Thyroid gland (tissue), 4 donors: ENCODE results near the gene NADK2. TPM values are rescaled to one million over a fixed set of nuclear protein-coding genes. Genes with fewer than 3 reads are reported as not detected.
A peak's percentile ranks its signal among the peaks of the same experiment; 100 is the strongest.

Experiments used
- DNase-seq, 2 donors: peaks; one replicate each; pipeline ENCODE4 v3.0.0-alpha.2; 2019
- H3K27ac ChIP-seq, 3 donors: fragments of 200-600 bp; sonication (generic); 1 replicate in 2 of 3; 2 replicates in 1 of 3; pipeline ENCODE4 v1.5.1; 2016 to 2019; ENCODE audit warnings: mild to moderate bottlenecking in 1 of 3, moderate library complexity in 1 of 3
- H3K27me3 ChIP-seq: fragments of 200-600 bp; sonication (generic); one replicate; pipeline ENCODE4 v1.5.1; 2019
- H3K36me3 ChIP-seq, 2 donors: fragments of 200-600 bp; sonication (generic); one replicate each; pipeline ENCODE4 v1.5.1; 2016 to 2019
- H3K4me1 ChIP-seq, 2 donors: fragments of 200-600 bp; sonication (generic); one replicate each; pipeline ENCODE4 v1.5.1; 2017 to 2019
- H3K4me3 ChIP-seq, 3 donors: fragments of 200-600 bp; sonication (generic); replicated peaks in 1 of 3; 1 replicate in 2 of 3; 2 replicates in 1 of 3; pipeline ENCODE4 v1.5.1; 2016; ENCODE audit warnings: mild to moderate bottlenecking in 1 of 3
- H3K9me3 ChIP-seq: fragments of 200-600 bp; sonication (generic); one replicate; pipeline ENCODE4 v1.5.1; 2017
- POLR2A ChIP-seq, 2 donors: fragments of 450-650 bp; IDR thresholded peaks; one replicate each; pipeline ENCODE4 v1.6.1; 2017; ENCODE audit warnings: antibody characterized with exemption in 2 of 2, mild to moderate bottlenecking in 2 of 2, moderate library complexity in 1 of 2
- WGBS, 2 donors: methylation state at CpG; one replicate each; pipeline ENCODE4 v1.1.5; 2017; 5-methylcytosine and 5-hydroxymethylcytosine counted together
- intact Hi-C: fragments of 100-400 bp; cut with DNase I; formaldehyde crosslinking; loops from one replicate; pipeline ENCODE4 v1.15.1; 2023
- total RNA-seq, 4 donors: library from RNA; depleted of rRNA; stranded (reverse); fragments of >200 nt; gene quantifications; one replicate each; pipeline ENCODE4 v1.2.3, GENCODE V29; 2016
- TF ChIP-seq, protein P1 (sequence below), 6 experiments: fragments of 200-600 bp in 3 of 6; fragments of 450-650 bp in 3 of 6; sonication (generic) in 3 of 6; IDR thresholded peaks; one replicate each; pipeline ENCODE4 v1.5.1; 2016 to 2019; ENCODE audit warnings: antibody characterized with exemption in 6 of 6, mild to moderate bottlenecking in 2 of 6, inconsistent platforms in 1 of 6, moderate library complexity in 1 of 6

Gene NADK2
- total RNA-seq, 4 donors from 2014 or later = 28.8 to 47.2 (median 44.4) TPM

DNA sequence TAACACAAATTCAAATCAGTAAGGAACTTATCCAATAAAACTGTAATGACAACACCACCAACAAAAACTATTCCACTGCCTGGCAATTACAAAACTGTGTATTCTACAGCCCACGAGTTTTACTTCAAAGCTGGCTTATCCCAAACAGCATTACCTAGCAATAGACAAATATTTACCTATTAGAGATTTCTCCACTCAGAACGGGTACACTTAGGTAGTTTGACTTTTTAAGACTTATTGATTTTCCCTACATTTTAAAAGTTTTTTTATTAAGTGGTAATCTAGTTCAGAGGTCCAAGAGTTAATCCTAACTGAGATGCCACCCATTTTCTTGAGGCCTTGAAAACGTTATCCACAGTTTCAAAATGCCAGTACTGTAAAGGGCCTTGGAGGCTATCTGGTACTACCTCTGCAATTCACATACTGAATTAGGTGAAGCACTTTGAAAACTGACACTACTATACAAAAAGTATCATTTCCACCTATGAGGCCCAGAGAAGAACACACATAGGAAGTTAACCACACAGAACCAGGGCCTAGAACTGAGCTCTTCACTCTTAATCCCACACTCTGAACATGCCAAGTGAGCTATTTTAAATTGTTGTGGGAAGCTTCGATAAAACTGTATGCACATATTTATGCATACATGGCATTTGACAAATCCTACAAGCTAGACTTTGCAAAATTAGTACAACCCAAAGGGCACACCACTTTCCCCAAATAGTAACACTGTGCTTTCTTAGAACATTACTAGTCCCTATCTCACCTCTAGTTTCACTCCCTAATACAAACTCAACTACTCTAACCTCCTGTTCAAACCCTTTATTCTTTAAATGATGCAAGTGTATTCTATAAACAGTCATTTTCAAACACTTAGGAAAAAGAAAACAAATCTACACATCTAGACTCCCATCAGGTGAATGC is 2.1 kb downstream of the NADK2 start:
- Histone ChIP-seq H3K27ac (peak overlapping the region; percentile 95 to 99 (median 98)), H3K4me1 (peaks cover 29 to 40% of the 10 kb centered on the region in 2 donors), H3K4me3 (no peak overlapping the region), H3K36me3 (no peaks in the 10 kb centered on the region), H3K9me3 (no peaks in the 10 kb centered on the region), H3K27me3 (no peaks in the 10 kb centered on the region)
- no peak for DNase-seq
- WGBS, 2 donors = 37 to 39% methylated on average over 4 of the region's 4 CpGs
- TF ChIP-seq POLR2A (IDR thresholded peaks at IDR 0.05) = no peak
- intact Hi-C loops = loop anchor here (10.0 kb wide), 2 partner anchors 65 to 85 kb away; partner anchors contain the start of genes LMBRD2, RANBP3L and SKP2

DNA sequence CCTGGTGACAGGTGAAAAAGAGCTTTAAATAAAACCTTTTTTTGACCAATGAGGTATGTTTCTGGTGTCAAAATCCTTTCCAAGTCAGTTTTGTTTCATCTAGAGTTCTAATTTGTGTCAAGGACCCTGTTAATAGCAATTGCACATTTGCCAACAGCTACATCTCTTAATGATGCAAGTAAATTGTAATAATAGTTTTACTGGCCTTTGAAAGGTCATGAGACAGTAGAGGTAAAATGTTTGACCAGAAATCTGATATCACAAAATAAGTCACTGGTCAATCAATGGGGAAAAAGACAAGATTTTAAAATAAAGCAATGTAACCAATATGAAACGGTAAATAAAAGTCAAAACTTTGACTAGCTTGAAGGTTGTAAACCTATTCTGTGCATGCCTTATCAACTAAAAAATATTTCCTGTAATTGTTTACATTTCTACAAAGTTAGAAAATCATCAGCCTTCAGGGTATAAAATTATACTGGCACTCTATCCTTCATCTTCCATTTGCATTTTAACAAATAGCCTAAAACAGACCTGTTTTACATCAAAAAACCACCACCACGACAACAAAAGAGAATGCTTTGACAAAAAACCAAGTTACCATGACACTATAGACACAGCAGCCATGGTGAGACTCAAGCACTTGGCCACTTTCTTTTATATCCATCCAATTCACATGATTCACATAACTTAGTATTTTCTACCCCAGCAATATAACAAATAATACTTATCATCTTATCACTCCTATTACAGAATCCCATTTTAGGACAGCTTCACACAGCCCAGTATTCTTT is 3.0 kb downstream of the NADK2 start:
- Histone ChIP-seq H3K27me3 (no peaks in the 10 kb centered on the region), H3K36me3 (no peaks in the 10 kb centered on the region), H3K4me3 (no peak overlapping the region), H3K9me3 (no peaks in the 10 kb centered on the region), H3K27ac (peak overlapping the region; percentile 95 to 99 (median 98)), H3K4me1 (peaks cover 29 to 40% of the 10 kb centered on the region in 2 donors)
- intact Hi-C loops = loop anchor here (10.0 kb wide), 1 partner anchor 84 kb away; the partner anchor contains the start of genes LMBRD2 and SKP2
- DNase-seq = no peak
- WGBS, 2 donors = 72 to 74% methylated on average over 2 of the region's 2 CpGs
- no peak for TF ChIP-seq POLR2A (IDR thresholded peaks at IDR 0.05)
- TF ChIP-seq, protein P1, sequence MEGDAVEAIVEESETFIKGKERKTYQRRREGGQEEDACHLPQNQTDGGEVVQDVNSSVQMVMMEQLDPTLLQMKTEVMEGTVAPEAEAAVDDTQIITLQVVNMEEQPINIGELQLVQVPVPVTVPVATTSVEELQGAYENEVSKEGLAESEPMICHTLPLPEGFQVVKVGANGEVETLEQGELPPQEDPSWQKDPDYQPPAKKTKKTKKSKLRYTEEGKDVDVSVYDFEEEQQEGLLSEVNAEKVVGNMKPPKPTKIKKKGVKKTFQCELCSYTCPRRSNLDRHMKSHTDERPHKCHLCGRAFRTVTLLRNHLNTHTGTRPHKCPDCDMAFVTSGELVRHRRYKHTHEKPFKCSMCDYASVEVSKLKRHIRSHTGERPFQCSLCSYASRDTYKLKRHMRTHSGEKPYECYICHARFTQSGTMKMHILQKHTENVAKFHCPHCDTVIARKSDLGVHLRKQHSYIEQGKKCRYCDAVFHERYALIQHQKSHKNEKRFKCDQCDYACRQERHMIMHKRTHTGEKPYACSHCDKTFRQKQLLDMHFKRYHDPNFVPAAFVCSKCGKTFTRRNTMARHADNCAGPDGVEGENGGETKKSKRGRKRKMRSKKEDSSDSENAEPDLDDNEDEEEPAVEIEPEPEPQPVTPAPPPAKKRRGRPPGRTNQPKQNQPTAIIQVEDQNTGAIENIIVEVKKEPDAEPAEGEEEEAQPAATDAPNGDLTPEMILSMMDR (IDR thresholded peaks at IDR 0.05) = no peak

DNA sequence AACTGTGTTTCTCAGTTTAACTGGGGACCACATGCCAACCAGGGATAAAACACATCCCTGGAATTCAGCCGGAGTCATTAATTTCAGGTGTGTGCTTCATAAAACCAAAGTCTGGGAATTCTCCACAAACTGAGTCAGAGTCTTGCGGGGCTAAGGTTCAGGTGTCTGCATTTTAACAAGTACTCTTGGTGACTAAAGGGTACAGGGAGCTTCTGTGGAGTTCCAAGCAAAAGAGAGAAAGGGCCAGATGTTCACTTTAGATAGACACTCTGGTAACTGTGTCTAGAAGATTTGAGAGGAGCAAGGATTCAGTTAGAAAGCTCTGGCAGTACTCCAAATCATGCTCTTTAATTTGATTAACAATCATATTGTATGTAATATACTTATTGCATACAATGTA is 4.0 kb downstream of the NADK2 start:
- H3K4me3 ChIP-seq = no peak overlapping the region
- no peaks in the 10 kb centered on the region for H3K9me3 ChIP-seq
- intact Hi-C loops = loop anchor here (10.0 kb wide), 1 partner anchor 83 kb away; the partner anchor contains the start of genes LMBRD2 and SKP2
- no peaks in the 10 kb centered on the region for H3K27me3 ChIP-seq
- H3K27ac ChIP-seq = peak overlapping the region in 2 of 3 donors; percentile 98 to 99
- H3K4me1 ChIP-seq = peaks cover 29 to 38% of the 10 kb centered on the region in 2 donors
- no peak for DNase-seq
- H3K36me3 ChIP-seq = no peaks in the 10 kb centered on the region
- TF ChIP-seq POLR2A (IDR thresholded peaks at IDR 0.05) = no peak
- WGBS, 2 donors = 95 to 100% methylated on average over 2 of the region's 2 CpGs

DNA sequence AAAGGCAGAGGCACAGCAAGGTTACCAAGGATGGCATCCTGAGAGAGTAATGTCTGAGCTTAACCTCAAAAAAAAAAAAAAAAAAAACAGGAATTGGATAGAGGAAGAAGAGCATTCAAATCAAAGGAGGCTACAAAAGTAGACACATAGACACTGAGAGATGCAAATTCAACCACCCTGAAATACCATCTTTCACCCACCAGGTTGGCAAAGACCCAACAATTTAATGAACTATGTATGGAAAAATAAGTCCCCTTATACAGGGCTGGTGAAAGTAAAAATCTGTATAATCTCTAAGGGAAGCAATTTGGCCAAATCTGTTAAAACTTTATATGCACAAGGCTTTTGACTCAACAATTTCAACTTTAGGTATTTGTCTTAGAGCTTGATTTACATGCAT is 4.9 kb downstream of the NADK2 start:
- TF ChIP-seq, protein P1 (IDR thresholded peaks at IDR 0.05) = no peak
- no peak for TF ChIP-seq POLR2A (IDR thresholded peaks at IDR 0.05)
- no peak for DNase-seq
- intact Hi-C loops = loop anchor here (10.0 kb wide), 1 partner anchor 82 kb away; the partner anchor contains the start of genes LMBRD2 and SKP2
- Histone ChIP-seq H3K36me3 (no peaks in the 10 kb centered on the region), H3K9me3 (no peaks in the 10 kb centered on the region), H3K4me3 (no peak overlapping the region), H3K27me3 (no peaks in the 10 kb centered on the region), H3K27ac (no peak overlapping the region), H3K4me1 (peaks cover 24 to 32% of the 10 kb centered on the region in 2 donors)

DNA sequence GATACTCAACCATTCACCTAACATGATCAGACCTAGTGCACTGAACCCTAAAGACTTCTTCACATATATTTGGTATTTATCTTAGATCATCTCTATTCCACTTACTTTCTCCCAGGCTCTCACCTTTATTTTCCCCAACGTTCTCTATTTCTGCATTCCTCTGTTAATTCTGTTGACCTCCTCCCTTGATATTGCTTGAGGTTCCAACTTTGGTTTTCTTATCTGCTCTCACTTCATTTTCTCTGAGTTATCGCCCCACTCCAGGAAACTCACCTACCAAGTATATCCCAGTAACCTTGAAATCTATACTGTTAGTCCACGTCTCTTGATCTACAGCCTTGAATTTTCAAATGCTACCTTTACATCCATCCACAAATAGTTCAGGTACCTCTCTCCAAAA is 9.2 kb downstream of the NADK2 start:
- peaks cover 15 to 20% of the 10 kb centered on the region in 2 donors for H3K4me1 ChIP-seq
- intact Hi-C loops = loop anchor here (10.0 kb wide), 1 partner anchor 78 kb away; the partner anchor contains the start of genes LMBRD2 and SKP2
- no peak overlapping the region for H3K27ac ChIP-seq
- no peak for DNase-seq
- H3K9me3 ChIP-seq = no peaks in the 10 kb centered on the region
- H3K4me3 ChIP-seq = no peak overlapping the region
- WGBS, 2 donors = 89 to 92% methylated on average over 3 of the region's 3 CpGs
- TF ChIP-seq, protein P1 (IDR thresholded peaks at IDR 0.05) = no peak
- no peak for TF ChIP-seq POLR2A (IDR thresholded peaks at IDR 0.05)
- no peaks in the 10 kb centered on the region for H3K27me3 ChIP-seq
- no peaks in the 10 kb centered on the region for H3K36me3 ChIP-seq
